A549 (cell line): ENCODE data around the gene IL33. TPM values are rescaled to one million over a fixed set of nuclear protein-coding genes. Genes with fewer than 3 reads are reported as not detected.

ENCODE experiments used
- ATAC-seq, 2 experiments: fragments of 200-7000 bp in 1 of 2; fragments of >200 bp in 1 of 2; cut with Nextera tagmentation in 1 of 2; cut with Tn5 transposase in 1 of 2; 3 replicates each; pipeline versions ENCODE4 v1.8.0 to v1.9.1; 2018 to 2020; ENCODE audit warnings: mild to moderate bottlenecking in 1 of 2, moderate library complexity in 1 of 2
- CTCF ChIA-PET: fragments of 300-600 bp; sonication (Branson Sonifier 250); formaldehyde crosslinking; extraction: SDS; loops from one replicate; lab custom pipeline; 2021; ENCODE audit warnings: antibody characterized with exemption, inconsistent platforms; lab: Yijun Ruan, JAX
- POLR2A ChIA-PET: fragments of 350-600 bp; formaldehyde crosslinking; extraction: SDS; loops from one replicate; lab custom pipeline; 2021; ENCODE audit warnings: antibody characterized with exemption, inconsistent platforms; lab: Yijun Ruan, JAX
- DNase-seq, 2 experiments: peaks; one replicate each; pipeline versions ENCODE4 v3.0.0 to v3.0.0-alpha.2; 2011 to 2016; ENCODE audit warnings: low read depth in 1 of 2, low spot score in 1 of 2
- FAIRE-seq: peaks from 2 replicates; lab custom pipeline; 2011; peaks lifted over from hg19 to GRCh38; lab: Jason Lieb, UNC
- H3K27ac ChIP-seq, 2 experiments: fragments of >200 bp; sonication (Bioruptor Twin); formaldehyde crosslinking; 3 replicates each; pipeline ENCODE4 v1.5.1; 2016 to 2017
- H3K4me1 ChIP-seq: fragments of >200 bp; sonication (Bioruptor Twin); formaldehyde crosslinking; 3 replicates; pipeline ENCODE4 v1.6.1; 2016
- H3K4me2 ChIP-seq: fragments of >200 bp; sonication (Bioruptor Twin); formaldehyde crosslinking; 3 replicates; pipeline ENCODE4 v1.6.1; 2016
- H3K4me3 ChIP-seq: fragments of >200 bp; sonication (Bioruptor Twin); formaldehyde crosslinking; 3 replicates; pipeline ENCODE4 v1.5.1; 2016
- H3K9me3 ChIP-seq: fragments of >200 bp; sonication (Bioruptor Twin); formaldehyde crosslinking; 3 replicates; pipeline ENCODE4 v1.6.1; 2016
- BHLHE40 ChIP-seq: IDR thresholded peaks from 2 replicates; pipeline ENCODE4 v1.6.1; 2012; ENCODE audit warnings: low read depth, low read length, inconsistent platforms
- CBX8 ChIP-seq: fragments of 200-600 bp; sonication (generic); IDR thresholded peaks from 2 replicates; pipeline ENCODE4 v1.6.1; 2016
- CEBPB ChIP-seq, 2 experiments: fragments of >200 bp in 1 of 2; sonication (Bioruptor Twin) in 1 of 2; formaldehyde crosslinking in 1 of 2; IDR thresholded peaks; 2 replicates each; pipeline ENCODE4 v1.6.1; 2012 to 2016
- CHD4 ChIP-seq: fragments of 200-600 bp; sonication (generic); IDR thresholded peaks from 2 replicates; pipeline ENCODE4 v1.6.1; 2016; ENCODE audit warnings: antibody characterized with exemption, mild to moderate bottlenecking, borderline replicate concordance
- EHMT2 ChIP-seq: fragments of 200-600 bp; sonication (generic); IDR thresholded peaks from 2 replicates; pipeline ENCODE4 v1.6.1; 2016; ENCODE audit warnings: antibody characterized with exemption, low read depth, mild to moderate bottlenecking, moderate library complexity
- ELK1 ChIP-seq: fragments of 150-350 bp; IDR thresholded peaks from 2 replicates; pipeline ENCODE4 v1.6.1; 2014; ENCODE audit warnings: low read depth, mild to moderate bottlenecking, low read length
- FOXS1 ChIP-seq: fragments of 250-450 bp; sonication (Bioruptor Pico); IDR thresholded peaks from 2 replicates; pipeline ENCODE4 v1.5.0; 2020; ENCODE audit warnings: mild to moderate bottlenecking, moderate library complexity
- HES2 ChIP-seq: fragments of >200 bp; sonication (Bioruptor Twin); formaldehyde crosslinking; IDR thresholded peaks from 2 replicates; pipeline ENCODE4 v1.6.1; 2016
- JUN ChIP-seq, 2 experiments: fragments of >200 bp; sonication (Bioruptor Twin); formaldehyde crosslinking; IDR thresholded peaks; 2 replicates in 1 of 2; 3 replicates in 1 of 2; pipeline ENCODE4 v1.6.1; 2016 to 2017
- NR3C1 ChIP-seq: fragments of >200 bp; sonication (Bioruptor Twin); formaldehyde crosslinking; IDR thresholded peaks from 3 replicates; pipeline ENCODE4 v1.6.1; 2017
- PBX3 ChIP-seq: IDR thresholded peaks from 2 replicates; pipeline ENCODE4 v1.6.1; 2012
- RAD21 ChIP-seq, 2 experiments: fragments of >200 bp in 1 of 2; sonication (Bioruptor Twin) in 1 of 2; formaldehyde crosslinking in 1 of 2; IDR thresholded peaks in 1 of 2; conservative IDR thresholded peaks in 1 of 2; 2 replicates in 1 of 2; 3 replicates in 1 of 2; pipeline ENCODE4 v1.6.1; 2012 to 2018; ENCODE audit warnings: inconsistent platforms in 1 of 2
- REST ChIP-seq: fragments of 200-600 bp; sonication (generic); IDR thresholded peaks from 2 replicates; pipeline ENCODE4 v1.6.1; 2016; ENCODE audit warnings: antibody characterized with exemption, mild to moderate bottlenecking, moderate library complexity
- ZC3H11A ChIP-seq: fragments of 450-650 bp; IDR thresholded peaks from 2 replicates; pipeline ENCODE4 v1.6.1; 2014; ENCODE audit warnings: antibody characterized with exemption, mild to moderate bottlenecking
- WGBS: methylation state at CpG from one replicate; pipeline ENCODE4 v1.1.6; 2017; ENCODE audit errors: missing lambda C conversion rate; 5-methylcytosine and 5-hydroxymethylcytosine counted together
- polyA minus RNA-seq: library from RNA; depleted of rRNA, polyadenylated mRNA; stranded (reverse); fragments of >200 nt; gene quantifications from 2 replicates; pipeline ENCODE4 v1.2.3, GENCODE V29; 2011; rRNA and poly(A)+ RNA removed
- polyA plus RNA-seq, 4 experiments: library from polyadenylated mRNA; depleted of rRNA in 3 of 4; stranded (reverse); fragments of >200 nt; fragmentation: RNase III in 1 of 4; extraction: RNeasy Plus Mini Kit Qiagen cat#74134 plus additional on column Dnase treatment in 1 of 4; gene quantifications; 2 replicates in 3 of 4; 3 replicates in 1 of 4; pipeline ENCODE4 v1.2.3, GENCODE V29; 2011 to 2017

IL33 gene
- polyA plus RNA-seq (2011; rRNA removed) = 0.31 and 0.38 TPM in 2 replicates
- polyA plus RNA-seq (2012; cell fraction: cytosol; rRNA removed) = 0.01 TPM in 1 of 2 replicates, not detected in the other
- polyA plus RNA-seq (2012; cell fraction: nucleus; rRNA removed) = 0.06 TPM in 1 of 2 replicates, not detected in the other
- 0.72 to 0.85 TPM (median 0.80 TPM) in 3 replicates for polyA plus RNA-seq (2017; fragmentation: RNase III; extraction: RNeasy Plus Mini Kit Qiagen cat#74134 plus additional on column Dnase treatment)
- not detected in 2 replicates for polyA minus RNA-seq

GRCh38 chr9:6215562-6215961 is at the start of gene IL33:
Gene IL33, plus strand, starts transcription at chr9:6215807. Its CDS starts 25,888 bp downstream, at chr9:6241695.
- Histone ChIP-seq H3K4me3 (no peak within 1 kb of the TSS), H3K27ac (no peak within 1 kb of the TSS), H3K9me3 (peaks cover 7% of the 10 kb centered on the region; the same call in 1 of the 3 replicates), H3K4me1 (0 out of 3 replicates have a peak, but pooled peaks cover 6% of the 10 kb centered on the region), H3K4me2 (no peak within 1 kb of the TSS)
- whole genome bisulfite sequencing = 72% methylated on average over 3 of the region's 3 CpGs
- no peak for TF ChIP-seq ZC3H11A
- no peak for TF ChIP-seq CBX8
- no peak for TF ChIP-seq CEBPB (IDR thresholded peaks at IDR 0.05)
- TF ChIP-seq REST = no peak
- TF ChIP-seq BHLHE40 = no peak
- no peak for TF ChIP-seq JUN (IDR thresholded peaks at IDR 0.05)
- ATAC-seq = no peak
- no peak for FAIRE-seq
- ChIA-PET POLR2A (no interaction called here), CTCF (interaction anchor here (1.0 kb wide), 1 partner anchor 135 kb away, joined by 3 read pairs; no protein-coding TSS in a partner anchor)
- no peak for DNase-seq

- DNase-seq = no peak
- no peak overlapping the region for H3K4me3 ChIP-seq
- TF ChIP-seq PBX3 (no peak), ELK1 (no peak), CBX8 (no peak), CHD4 (no peak), RAD21 (conservative IDR thresholded peaks at IDR 0.05 in 1 of 2, IDR thresholded peaks at IDR 0.05 in 1 of 2) (no peak), NR3C1 (no peak)
- TF ChIP-seq, all 56 proteins: peak for 0
- H3K4me2 ChIP-seq = no peak overlapping the region
- ATAC-seq (no peak), FAIRE-seq (no peak)
- H3K27ac ChIP-seq = no peak overlapping the region
- H3K9me3 ChIP-seq = peaks cover 24% of the 10 kb centered on the region
- H3K4me1 ChIP-seq = no peaks in the 10 kb centered on the region
- POLR2A ChIA-PET = no interaction called here
- 0% methylated on average over 1 of the region's 1 CpG for WGBS
- CTCF ChIA-PET = no interaction called here
Measured at GRCh38 chr9:6171667-6172066, 43.9 kb upstream of the IL33 start.

- no peak for TF ChIP-seq FOXS1 (CRISPR knock-in tag)
- TF ChIP-seq HES2 = no peak
- TF ChIP-seq EHMT2 = no peak
- no peak for DNase-seq
- FAIRE-seq = no peak
- CTCF ChIA-PET = no interaction called here
- Histone ChIP-seq H3K4me3 (no peak overlapping the region), H3K27ac (no peak overlapping the region), H3K4me1 (no peaks in the 10 kb centered on the region), H3K9me3 (peaks cover 27% of the 10 kb centered on the region), H3K4me2 (no peak overlapping the region)
- POLR2A ChIA-PET = interaction anchor here (0.7 kb wide), 1 partner anchor 17 kb away, joined by 3 read pairs; no protein-coding TSS in a partner anchor
- ATAC-seq = no peak
Measured at GRCh38 chr9:6173914-6174313, 41.7 kb upstream of the IL33 start.
